NCI-H82 (cell line): ENCODE measurements around the gene USP4.
"Not testable (repeated sequence)": the region's sequence is repeated elsewhere in the genome, so short reads cannot be mapped to it uniquely, and the experiment has no call there.

ENCODE experiments used
- DNase-seq: peaks from one replicate; lab custom pipeline; 2025; lab: John Stamatoyannopoulos, UW

The USP4 gene

DNA sequence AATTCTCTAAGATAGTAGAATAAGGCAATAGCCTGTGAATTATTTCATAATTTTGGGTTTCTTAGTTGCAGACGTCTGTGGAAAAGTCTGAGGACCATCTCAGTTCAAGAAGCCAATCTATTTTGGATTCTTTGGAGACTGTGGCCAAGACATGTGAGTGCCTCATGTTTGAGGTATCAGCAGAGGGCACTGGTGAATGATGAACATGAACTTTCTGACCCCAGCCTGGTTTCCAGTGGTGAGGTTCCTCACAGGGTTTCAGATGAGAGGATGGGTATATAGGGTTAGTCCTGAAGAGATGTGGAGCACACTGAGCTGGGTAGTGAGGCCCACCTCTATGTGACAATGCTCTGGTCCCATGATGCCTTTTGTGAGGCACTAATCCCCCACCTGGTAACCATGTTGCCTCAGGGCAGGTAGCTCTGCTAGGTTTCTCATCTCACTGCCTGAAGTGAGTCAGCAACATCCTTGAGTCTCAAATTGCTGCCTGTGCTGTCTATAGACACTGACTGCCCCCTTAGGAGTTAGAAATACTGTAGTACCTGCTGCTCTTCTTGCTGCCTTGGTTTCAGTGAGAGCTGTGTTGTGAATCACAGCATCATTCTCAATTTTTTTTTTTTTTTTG, 95.2 kb downstream of the USP4 start:
- DNase-seq: no peak

DNA sequence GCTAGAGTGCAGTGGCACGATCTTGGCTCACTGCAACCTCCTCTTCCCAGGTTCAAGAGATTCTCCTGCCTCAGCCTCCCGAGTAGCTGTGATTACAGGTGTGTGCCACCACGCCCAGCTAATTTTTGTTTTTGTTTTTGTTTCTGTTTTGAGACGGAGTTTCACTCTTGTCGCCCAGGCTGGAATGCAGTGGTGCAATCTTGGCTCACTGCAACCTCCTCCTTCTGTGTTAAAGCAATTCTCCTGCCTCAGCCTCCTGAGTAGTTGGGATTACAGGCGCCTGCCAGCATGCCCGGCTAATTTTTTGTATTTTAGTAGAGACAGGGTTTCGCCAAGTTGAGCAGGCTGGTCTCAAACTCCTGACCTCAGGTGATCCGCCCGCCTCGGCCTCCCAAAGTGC, 99.8 kb downstream of the USP4 start:
- not testable (repeated sequence) for DNase-seq

DNA sequence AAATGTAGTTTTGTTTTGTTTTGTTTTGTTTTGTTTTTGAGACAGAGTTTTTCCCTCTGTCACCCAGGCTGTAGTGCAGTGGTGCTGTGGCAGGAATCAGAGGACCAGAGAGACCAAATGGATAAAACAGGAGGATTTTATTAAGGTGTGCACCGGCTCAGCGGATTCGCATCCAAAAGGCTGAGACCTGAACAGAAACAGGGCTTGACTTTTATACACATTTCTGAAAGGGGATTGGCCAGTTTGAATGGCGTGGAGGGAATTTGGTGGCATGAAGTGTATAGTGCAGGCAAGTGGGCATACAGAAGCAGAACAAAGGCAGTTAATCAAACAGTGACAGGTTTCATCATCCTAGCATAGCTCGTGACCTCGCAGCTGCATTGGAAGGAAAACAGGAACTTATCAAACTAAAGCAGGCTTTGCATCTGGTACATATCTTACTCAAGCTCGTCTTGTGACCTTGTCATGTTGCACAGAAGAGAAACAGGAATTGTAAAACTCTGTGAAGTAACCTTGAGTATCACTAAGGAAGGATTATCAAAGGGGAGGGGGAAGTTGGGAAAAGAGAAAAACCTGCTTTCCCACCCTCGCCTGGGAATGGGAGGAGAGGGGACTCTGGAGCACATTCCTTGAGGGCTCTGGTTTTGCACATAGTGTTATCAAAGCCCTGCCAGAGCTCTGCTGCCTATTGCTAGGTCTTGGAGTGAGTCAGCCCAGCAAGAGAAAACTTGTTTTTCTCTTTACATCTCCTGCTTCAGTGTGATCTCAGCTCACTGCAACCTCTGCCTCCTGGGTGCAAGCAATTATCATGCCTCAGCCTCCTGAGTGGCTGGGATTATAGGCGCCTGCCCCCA, 101.4 kb downstream of the USP4 start:
- DNase-seq: no peak

DNA sequence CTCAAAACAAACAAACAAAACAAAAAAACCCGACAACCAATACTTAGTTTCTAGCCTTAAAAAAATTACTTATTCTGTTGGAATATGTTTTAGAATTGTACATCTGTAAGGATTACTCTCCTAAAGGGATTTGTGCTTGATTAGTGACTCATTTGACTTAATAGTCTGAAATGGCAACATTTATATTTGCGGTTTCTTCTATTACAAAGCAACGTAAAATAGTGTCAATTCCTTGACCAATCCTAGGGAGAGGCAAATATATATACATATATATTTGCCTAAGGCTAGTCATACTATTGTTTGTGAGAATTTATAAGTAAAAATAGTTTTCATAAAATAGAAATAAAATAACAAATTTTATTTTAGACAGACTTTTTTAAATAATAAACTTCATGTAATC, 102.5 kb downstream of the USP4 start:
- no peak for DNase-seq

DNA sequence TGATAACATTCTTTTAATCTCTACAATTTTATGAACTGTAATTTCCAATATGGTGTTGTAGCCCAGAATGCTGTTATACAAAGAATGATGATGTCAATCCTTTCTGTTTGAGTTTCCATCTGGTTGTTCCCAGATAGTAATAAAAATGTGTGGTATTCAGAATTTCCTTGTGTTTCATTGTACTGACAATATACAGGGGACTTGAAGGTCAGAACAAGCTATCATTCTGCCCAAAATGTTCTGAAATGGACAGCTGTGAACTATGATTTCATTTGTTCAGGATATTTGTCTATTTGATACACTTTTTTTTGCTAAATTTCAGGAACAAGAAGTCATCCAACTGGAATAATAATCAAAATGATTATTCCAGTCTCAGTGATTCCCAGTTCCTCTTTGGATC, 103.6 kb downstream of the USP4 start:
- DNase-seq: no peak

DNA sequence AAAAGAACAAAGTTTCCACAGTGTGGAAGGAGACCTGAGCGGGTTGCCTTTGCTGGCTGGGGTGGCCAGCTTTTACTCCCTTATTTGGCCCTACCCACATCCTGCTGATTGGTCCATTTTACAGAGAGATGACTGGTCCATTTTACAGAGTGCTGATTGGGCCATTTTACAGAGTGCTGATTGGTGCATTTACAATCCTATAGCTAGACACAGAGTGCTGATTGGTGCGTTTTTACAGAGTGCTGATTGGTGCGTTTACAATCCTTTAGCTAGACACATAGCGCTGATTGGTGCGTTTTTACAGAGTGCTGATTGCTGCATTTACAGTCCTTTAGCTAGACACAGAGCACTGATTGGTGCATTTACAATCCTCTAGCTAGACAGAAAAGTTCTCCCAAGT, 111.0 kb downstream of the USP4 start:
- DNase-seq: not testable (repeated sequence)
